ENCODE measurements around the gene TRDMT1. TPM values are rescaled to one million over a fixed set of nuclear protein-coding genes. Genes with fewer than 3 reads are reported as not detected.

The TRDMT1 gene
- total RNA-seq, 1 donor from 2014 or later: 4.9 TPM

- DNase-seq (ENCODE audit: low read depth, low spot score): no peak
Observed at GRCh38 chr10:17178006-17178405, 23.5 kb downstream of the TRDMT1 start.

- DNase-seq (ENCODE audit: low read depth, low spot score): no peak
Observed at GRCh38 chr10:17177014-17177413, 24.5 kb downstream of the TRDMT1 start.

GRCh38 chr10:17176091-17176490, 25.4 kb downstream of the TRDMT1 start:
- DNase-seq (ENCODE audit: low read depth, low spot score): no peak

GRCh38 chr10:17175551-17175950, 25.9 kb downstream of the TRDMT1 start:
- DNase-seq (ENCODE audit: low read depth, low spot score): no peak

- DNase-seq (ENCODE audit: low read depth, low spot score): no peak
Observed at GRCh38 chr10:17174626-17175025, 26.8 kb downstream of the TRDMT1 start.

GRCh38 chr10:17171141-17171641, 30.3 kb downstream of the TRDMT1 start:
- DNase-seq (ENCODE audit: low read depth, low spot score): no peak

GRCh38 chr10:17169803-17170202, 31.7 kb downstream of the TRDMT1 start:
- no peak for DNase-seq (ENCODE audit: low read depth, low spot score)

GRCh38 chr10:17166699-17167098, 34.8 kb downstream of the TRDMT1 start:
- no peak for DNase-seq (ENCODE audit: low read depth, low spot score)

- no peak for DNase-seq (ENCODE audit: low read depth, low spot score)
Observed at GRCh38 chr10:17162828-17163227, 38.6 kb downstream of the TRDMT1 start.

- no peak for DNase-seq (ENCODE audit: low read depth, low spot score)
Observed at GRCh38 chr10:17161775-17162174, 39.7 kb downstream of the TRDMT1 start.

GRCh38 chr10:17157024-17157423, 44.4 kb downstream of the TRDMT1 start:
- no peak for DNase-seq (ENCODE audit: low read depth, low spot score)

GRCh38 chr10:17155826-17156225, 45.6 kb downstream of the TRDMT1 start:
- no peak for DNase-seq (ENCODE audit: low read depth, low spot score)

- no peak for DNase-seq (ENCODE audit: low read depth, low spot score)
Observed at GRCh38 chr10:17154116-17154515, 47.4 kb downstream of the TRDMT1 start.

GRCh38 chr10:17153321-17153720, 48.2 kb downstream of the TRDMT1 start:
- no peak for DNase-seq (ENCODE audit: low read depth, low spot score)

- DNase-seq (ENCODE audit: low read depth, low spot score): no peak
Observed at GRCh38 chr10:17151716-17152115, 49.8 kb downstream of the TRDMT1 start.

- DNase-seq (ENCODE audit: low read depth, low spot score): no peak
Observed at GRCh38 chr10:17147884-17148489, 53.5 kb downstream of the TRDMT1 start.

GRCh38 chr10:17146892-17147291, 54.6 kb downstream of the TRDMT1 start:
- no peak for DNase-seq (ENCODE audit: low read depth, low spot score)

GRCh38 chr10:17145239-17145638, 56.2 kb downstream of the TRDMT1 start:
- DNase-seq (ENCODE audit: low read depth, low spot score): no peak

GRCh38 chr10:17144757-17145156, 56.7 kb downstream of the TRDMT1 start:
- no peak for DNase-seq (ENCODE audit: low read depth, low spot score)

GRCh38 chr10:17144032-17144431, 57.4 kb downstream of the TRDMT1 start:
- DNase-seq (ENCODE audit: low read depth, low spot score): no peak

- DNase-seq (ENCODE audit: low read depth, low spot score): no peak
Observed at GRCh38 chr10:17143055-17143690, 58.3 kb downstream of the TRDMT1 start.

- no peak for DNase-seq (ENCODE audit: low read depth, low spot score)
Observed at GRCh38 chr10:17141504-17142229, 59.8 kb downstream of the TRDMT1 start.

GRCh38 chr10:17140386-17140761, 61.1 kb downstream of the TRDMT1 start:
- no peak for DNase-seq (ENCODE audit: low read depth, low spot score)
